OCI-LY7 (cell line): ENCODE measurements around the gene ZC3H18.

Experiments used
- EZH2phosphoT487 ChIP-seq: fragments of 200-600 bp; sonication (generic); IDR thresholded peaks from 2 replicates; pipeline ENCODE4 v1.6.1; 2018; ENCODE audit warnings: low read depth, borderline replicate concordance, mild to moderate bottlenecking, mixed run types, antibody characterized with exemption, low read length, moderate library complexity, mixed read lengths
- TF ChIP-seq, protein P1 (sequence below): fragments of 200-600 bp; sonication (generic); conservative IDR thresholded peaks from 2 replicates; pipeline ENCODE4 v1.5.1; 2014; ENCODE audit warnings: mild to moderate bottlenecking, antibody characterized with exemption, low read length, moderate library complexity, mixed read lengths

DNA sequence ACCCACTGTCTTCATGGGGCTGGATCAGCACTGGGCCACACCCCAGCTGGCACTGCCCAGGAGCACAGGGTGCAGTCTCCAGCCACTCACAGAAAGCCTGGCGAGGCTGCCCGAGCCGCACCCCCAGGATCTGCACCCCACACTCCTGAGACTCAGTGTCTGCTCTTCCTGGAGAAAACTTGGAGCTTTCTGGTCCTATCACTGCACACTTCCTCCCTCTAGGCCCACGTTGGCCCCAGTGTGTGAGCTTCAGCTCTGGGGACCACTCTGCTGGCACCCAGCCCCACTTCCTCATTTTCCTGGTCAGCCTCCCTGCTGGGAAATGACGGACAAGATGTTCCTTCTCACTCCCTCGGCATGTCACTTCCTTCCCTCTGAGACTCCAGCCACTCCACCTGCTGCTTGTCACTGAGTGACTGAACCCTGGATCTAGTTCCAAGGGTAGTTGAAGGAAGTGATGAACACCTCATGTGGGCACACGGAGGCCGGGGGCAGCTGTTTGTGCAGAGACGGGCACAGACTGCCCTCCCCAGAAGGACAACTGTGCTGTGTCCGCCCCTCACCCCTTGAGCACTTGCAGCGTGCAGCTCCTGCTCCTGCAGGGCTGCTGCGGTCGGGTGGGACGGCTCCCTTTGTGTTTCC lies 29.0 kb downstream of the ZC3H18 start:
- TF ChIP-seq, protein P1, sequence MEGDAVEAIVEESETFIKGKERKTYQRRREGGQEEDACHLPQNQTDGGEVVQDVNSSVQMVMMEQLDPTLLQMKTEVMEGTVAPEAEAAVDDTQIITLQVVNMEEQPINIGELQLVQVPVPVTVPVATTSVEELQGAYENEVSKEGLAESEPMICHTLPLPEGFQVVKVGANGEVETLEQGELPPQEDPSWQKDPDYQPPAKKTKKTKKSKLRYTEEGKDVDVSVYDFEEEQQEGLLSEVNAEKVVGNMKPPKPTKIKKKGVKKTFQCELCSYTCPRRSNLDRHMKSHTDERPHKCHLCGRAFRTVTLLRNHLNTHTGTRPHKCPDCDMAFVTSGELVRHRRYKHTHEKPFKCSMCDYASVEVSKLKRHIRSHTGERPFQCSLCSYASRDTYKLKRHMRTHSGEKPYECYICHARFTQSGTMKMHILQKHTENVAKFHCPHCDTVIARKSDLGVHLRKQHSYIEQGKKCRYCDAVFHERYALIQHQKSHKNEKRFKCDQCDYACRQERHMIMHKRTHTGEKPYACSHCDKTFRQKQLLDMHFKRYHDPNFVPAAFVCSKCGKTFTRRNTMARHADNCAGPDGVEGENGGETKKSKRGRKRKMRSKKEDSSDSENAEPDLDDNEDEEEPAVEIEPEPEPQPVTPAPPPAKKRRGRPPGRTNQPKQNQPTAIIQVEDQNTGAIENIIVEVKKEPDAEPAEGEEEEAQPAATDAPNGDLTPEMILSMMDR, result no peak
- TF ChIP-seq EZH2phosphoT487, result no peak
